IMR-90 (cell line): ENCODE measurements around the gene PFAS. TPM values are rescaled to one million over a fixed set of nuclear protein-coding genes. Genes with fewer than 3 reads are reported as not detected.

Source experiments
- ATAC-seq: fragments of 200-7000 bp; cut with Tn5 transposase; 2 replicates; pipeline ENCODE4 v1.9.1; 2020; ENCODE audit warnings: low read depth, mild to moderate bottlenecking, moderate library complexity
- BruUV-seq: library from RNA; stranded (reverse); fragments of 400-500 nt; replicated peaks from 2 replicates; lab custom pipeline; 2021; lab: Mats Ljungman, UMichigan
- CTCF ChIA-PET: fragments of 300-600 bp; formaldehyde crosslinking; extraction: SDS; loops from one replicate; lab custom pipeline; 2021; ENCODE audit warnings: antibody characterized with exemption; lab: Yijun Ruan, JAX
- POLR2A ChIA-PET: fragments of 300-600 bp; sonication (Branson Sonifier 250); formaldehyde crosslinking; loops from one replicate; lab custom pipeline; 2022; ENCODE audit warnings: antibody characterized with exemption; ENCODE audit not compliant: unreplicated experiment; lab: Charles Lee
- DNase-seq: peaks from one replicate; pipeline ENCODE4 v3.0.0; 2013
- H2AFZ ChIP-seq: replicated peaks from 2 replicates; pipeline ENCODE3; 2013; ENCODE audit warnings: low read length, mild to moderate bottlenecking; ENCODE audit not compliant: poor library complexity
- H2AK5ac ChIP-seq: 2 replicates; pipeline ENCODE4 v1.6.1; 2013; ENCODE audit warnings: low read depth, low read length, inconsistent platforms
- H2AK9ac ChIP-seq: replicated peaks from 2 replicates; pipeline ENCODE3; 2013; ENCODE audit warnings: mild to moderate bottlenecking, low read depth, low read length, moderate library complexity; ENCODE audit not compliant: poor library complexity
- H2BK120ac ChIP-seq: 2 replicates; pipeline ENCODE4 v1.6.1; 2013; ENCODE audit warnings: low read depth, low read length, inconsistent platforms
- H2BK15ac ChIP-seq: 3 replicates; pipeline ENCODE4 v1.6.1; 2013; ENCODE audit warnings: low read depth, low read length, inconsistent platforms
- H2BK20ac ChIP-seq: 2 replicates; pipeline ENCODE4 v1.6.1; 2013; ENCODE audit warnings: low read depth, mild to moderate bottlenecking, inconsistent platforms, low read length, moderate library complexity
- H2BK5ac ChIP-seq: 2 replicates; pipeline ENCODE4 v1.6.1; 2013; ENCODE audit warnings: mild to moderate bottlenecking, low read depth, low read length, inconsistent platforms; ENCODE audit not compliant: poor library complexity, severe bottlenecking
- H3K14ac ChIP-seq: replicated peaks from 2 replicates; pipeline ENCODE4 v1.6.1; 2013; ENCODE audit warnings: low read depth, low read length, inconsistent platforms
- H3K18ac ChIP-seq: 2 replicates; pipeline ENCODE4 v1.6.1; 2013; ENCODE audit warnings: low read depth, low read length, control low read depth
- H3K23ac ChIP-seq: 2 replicates; pipeline ENCODE4 v1.6.1; 2013; ENCODE audit warnings: low read depth, low read length, inconsistent platforms
- H3K27ac ChIP-seq: 2 replicates; pipeline ENCODE4 v1.5.1; 2013; ENCODE audit warnings: mild to moderate bottlenecking, control low read depth, low read length; ENCODE audit not compliant: insufficient read depth
- H3K27me3 ChIP-seq: 2 replicates; pipeline ENCODE4 v1.6.1; 2013; ENCODE audit warnings: low read length; ENCODE audit not compliant: control insufficient read depth, insufficient read depth
- H3K36me3 ChIP-seq: 2 replicates; pipeline ENCODE4 v1.6.1; 2013; ENCODE audit warnings: low read length, mixed read lengths; ENCODE audit not compliant: control insufficient read depth, insufficient read depth
- H3K4ac ChIP-seq: 2 replicates; pipeline ENCODE4 v1.6.1; 2013; ENCODE audit warnings: low read depth, low read length, inconsistent platforms
- H3K4me1 ChIP-seq: 2 replicates; pipeline ENCODE4 v1.6.1; 2013; ENCODE audit warnings: low read length, mixed read lengths; ENCODE audit not compliant: control insufficient read depth, insufficient read depth
- H3K4me2 ChIP-seq: 2 replicates; pipeline ENCODE4 v1.6.1; 2013; ENCODE audit warnings: low read depth, mild to moderate bottlenecking, control low read depth, low read length, moderate library complexity
- H3K4me3 ChIP-seq: 2 replicates; pipeline ENCODE4 v1.5.1; 2013; ENCODE audit warnings: low read depth, mild to moderate bottlenecking, control low read depth, low read length, moderate library complexity; ENCODE audit not compliant: insufficient read depth
- H3K56ac ChIP-seq: 2 replicates; pipeline ENCODE4 v1.6.1; 2013; ENCODE audit warnings: low read length, inconsistent platforms; ENCODE audit not compliant: insufficient read depth; ENCODE audit errors: extremely low read depth
- H3K79me1 ChIP-seq, 2 experiments: 2 replicates each; pipeline ENCODE4 v1.6.1; 2013; ENCODE audit warnings: low read length in 2 of 2, inconsistent platforms in 1 of 2, low read depth in 1 of 2
- H3K9ac ChIP-seq: 2 replicates; pipeline ENCODE4 v1.6.1; 2013; ENCODE audit warnings: low read depth, low read length, control low read depth
- H3K9me1 ChIP-seq: 2 replicates; pipeline ENCODE4 v1.6.1; 2013; ENCODE audit warnings: low read length, inconsistent platforms; ENCODE audit not compliant: insufficient read depth
- H3K9me3 ChIP-seq: 2 replicates; pipeline ENCODE4 v1.6.1; 2013; ENCODE audit warnings: low read length; ENCODE audit not compliant: control insufficient read depth, insufficient read depth
- H4K20me1 ChIP-seq: 2 replicates; pipeline ENCODE4 v1.6.1; 2013; ENCODE audit warnings: low read length, inconsistent platforms; ENCODE audit not compliant: insufficient read depth
- H4K5ac ChIP-seq: 2 replicates; pipeline ENCODE4 v1.6.1; 2013; ENCODE audit warnings: mild to moderate bottlenecking, low read depth, low read length, control low read depth
- H4K8ac ChIP-seq, 2 experiments: 2 replicates each; pipeline ENCODE4 v1.6.1; 2013; ENCODE audit warnings: low read depth in 2 of 2, low read length in 2 of 2, control low read depth in 1 of 2, inconsistent platforms in 1 of 2
- H4K91ac ChIP-seq: 2 replicates; pipeline ENCODE4 v1.6.1; 2013; ENCODE audit warnings: low read depth, low read length, inconsistent platforms; ENCODE audit not compliant: insufficient read depth
- CEBPB ChIP-seq: IDR thresholded peaks from 2 replicates; pipeline ENCODE4 v1.6.1; 2012; ENCODE audit warnings: low read depth, low read length, improper control_type of control experiment
- CHD1 ChIP-seq: IDR thresholded peaks from 2 replicates; pipeline ENCODE4 v1.6.1; 2012; ENCODE audit warnings: low read depth, low read length, improper control_type of control experiment
- FOS ChIP-seq: fragments of 150-350 bp; IDR thresholded peaks from 2 replicates; pipeline ENCODE4 v1.6.1; 2016; ENCODE audit warnings: low read depth, low read length
- MXI1 ChIP-seq: IDR thresholded peaks from 2 replicates; pipeline ENCODE4 v1.6.1; 2012; ENCODE audit warnings: low read depth, mild to moderate bottlenecking, low read length, moderate library complexity, borderline replicate concordance
- WGBS, 2 experiments: methylation state at CpG; one replicate each; pipeline versions ENCODE4 v1.1.5 to v1.1.7; 2013; ENCODE audit warnings: missing lambda C conversion rate in 2 of 2; ENCODE audit not compliant: insufficient read length in 1 of 2; ENCODE audit errors: extremely low coverage in 2 of 2; 5-methylcytosine and 5-hydroxymethylcytosine counted together
- dilution Hi-C: fragments of 300-500 bp; cut with HindIII; formaldehyde crosslinking; loops from one replicate; pipeline ENCODE4 v1.14.3; 2018; ENCODE audit warnings: low sequenced_read_pairs; ENCODE audit not compliant: unreplicated experiment
- in situ Hi-C: fragments of 300-500 bp; cut with MboI; formaldehyde crosslinking; loops from 3 replicates; pipeline ENCODE4 v1.14.3; 2019; ENCODE audit warnings: low sequenced_read_pairs, inconsistent platforms, mixed read lengths
- intact Hi-C: fragments of 100-400 bp; cut with micrococcal nuclease; formaldehyde crosslinking; loops from 2 replicates; pipeline ENCODE4 v1.10.0; 2022
- polyA plus RNA-seq, 3 experiments: library from polyadenylated mRNA; depleted of rRNA; stranded (reverse); fragments of >200 nt; gene quantifications; 2 replicates each; pipeline ENCODE4 v1.2.3, GENCODE V29; 2012; ENCODE audit warnings: low replicate concordance in 1 of 3
- total RNA-seq: library from RNA; depleted of rRNA; stranded (reverse); fragments of >200 nt; gene quantifications from 2 replicates; pipeline ENCODE4 v1.2.3, GENCODE V29; 2012

Gene PFAS
- total and polyA plus RNA-seq, 2 of the 4 experiments (the other 2 are of a cell fraction) = 20.7 to 26.2 TPM

- Histone ChIP-seq H3K4me2 (peak overlapping the region; percentile 59; the same call in 1 of the 2 replicates), H3K14ac (no peak overlapping the region; the same call in 1 of the 2 replicates), H2BK5ac (peak overlapping the region; percentile 75), H3K36me3 (peaks cover 20% of the 10 kb centered on the region), H2AK5ac (no peak overlapping the region), H4K8ac (peak overlapping the region in 1 of 2 experiments; percentile 74; a peak in 2 of 4 replicates), H4K5ac (no peak overlapping the region), H3K4me3 (peak overlapping the region; percentile 43; the same call in 1 of the 2 replicates), H3K27me3 (no peaks in the 10 kb centered on the region), H3K4me1 (peaks cover 9% of the 10 kb centered on the region), H3K56ac (peak overlapping the region; percentile 28; the same call in 1 of the 2 replicates), H3K4ac (no peak overlapping the region; the same call in 1 of the 2 replicates), H2BK15ac (no peak overlapping the region), H2AK9ac (peak overlapping the region; percentile 42), H3K9ac (no peak overlapping the region), H2BK20ac (no peak overlapping the region), H3K9me1 (peaks cover 11% of the 10 kb centered on the region), H2BK120ac (no peak overlapping the region), H4K20me1 (peaks cover 25% of the 10 kb centered on the region), H2AFZ (peak overlapping the region; percentile 47), H3K9me3 (no peaks in the 10 kb centered on the region), H3K79me1 (peaks cover 0 to 8% of the 10 kb centered on the region in 2 experiments; a peak in 1 of 4 replicates), H3K23ac (no peak overlapping the region), H3K18ac (no peak overlapping the region), H3K27ac (no peak overlapping the region), H4K91ac (no peak overlapping the region)
- DNase-seq (peak; percentile 84), ATAC-seq (peak; percentile 28)
- CTCF ChIA-PET = no interaction called here
- intact Hi-C loops (loop anchor here (1.0 kb wide), 3 partner anchors 22 to 74 kb away; partner anchors contain the start of gene CTC1), in situ Hi-C loops (no loop called here), dilution Hi-C loops (loop anchor here (25.0 kb wide), 1 partner anchor 114 kb away; the partner anchor contains the start of genes ALOXE3 and HES7)
- WGBS, 2 experiments = 29% methylated on average over 6 of the region's 20 CpGs; no CpG with 5 or more reads in 1 of the 2 experiments
- BruUV-seq = no TSS peak
- TF ChIP-seq CEBPB (peak; percentile 81), MXI1 (no peak), FOS (peak; percentile 87), CHD1 (0 out of 2 replicates have a peak, but pooled peaks have one; percentile 2)
- POLR2A ChIA-PET = no interaction called here
These were observed 23.1 kb upstream of the PFAS start for GRCh38 chr17:8225813-8226535.
